GM23248 (cell line): ENCODE results near the gene SLC35D3. TPM values are rescaled to one million over a fixed set of nuclear protein-coding genes. Genes with fewer than 3 reads are reported as not detected.

ENCODE experiments used
- DNase-seq: peaks from one replicate; pipeline ENCODE4 v3.0.0-alpha.2; 2015
- H2AFZ ChIP-seq: fragments of 200-600 bp; sonication (generic); 2 replicates; pipeline ENCODE4 v1.6.1; 2016; ENCODE audit warnings: antibody characterized with exemption
- H3F3A ChIP-seq: fragments of 200-600 bp; sonication (generic); 2 replicates; pipeline ENCODE4 v1.6.1; 2016; ENCODE audit warnings: mild to moderate bottlenecking, antibody characterized with exemption, mixed run types; ENCODE audit not compliant: insufficient read depth
- H3K27ac ChIP-seq: fragments of 200-600 bp; sonication (generic); 2 replicates; pipeline ENCODE4 v1.5.1; 2016; ENCODE audit warnings: mild to moderate bottlenecking
- H3K27me3 ChIP-seq: fragments of 200-600 bp; sonication (generic); replicated peaks from 2 replicates; pipeline ENCODE4 v1.6.1; 2016; ENCODE audit warnings: mild to moderate bottlenecking; ENCODE audit not compliant: insufficient read depth
- H3K36me3 ChIP-seq: fragments of 200-600 bp; sonication (generic); 2 replicates; pipeline ENCODE4 v1.6.1; 2016; ENCODE audit warnings: low read depth, mild to moderate bottlenecking
- H3K4me1 ChIP-seq: fragments of 200-600 bp; sonication (generic); 2 replicates; pipeline ENCODE4 v1.6.1; 2016; ENCODE audit warnings: mild to moderate bottlenecking; ENCODE audit not compliant: insufficient read depth
- H3K4me2 ChIP-seq: fragments of 200-600 bp; sonication (generic); one replicate; pipeline ENCODE4 v1.6.1; 2016; ENCODE audit warnings: mild to moderate bottlenecking; ENCODE audit not compliant: unreplicated experiment
- H3K4me3 ChIP-seq: fragments of 200-600 bp; sonication (generic); 2 replicates; pipeline ENCODE4 v1.5.1; 2016; ENCODE audit warnings: mild to moderate bottlenecking
- H3K79me2 ChIP-seq: fragments of 200-600 bp; sonication (generic); 2 replicates; pipeline ENCODE4 v1.6.1; 2016; ENCODE audit warnings: mild to moderate bottlenecking; ENCODE audit not compliant: insufficient read depth
- H3K9ac ChIP-seq: fragments of 200-600 bp; sonication (generic); 2 replicates; pipeline ENCODE4 v1.6.1; 2016; ENCODE audit warnings: mild to moderate bottlenecking
- H3K9me2 ChIP-seq: fragments of 200-600 bp; sonication (generic); 2 replicates; pipeline ENCODE4 v1.6.1; 2016; ENCODE audit warnings: mixed run types, mild to moderate bottlenecking, moderate library complexity; ENCODE audit not compliant: insufficient read depth
- H3K9me3 ChIP-seq: fragments of 200-600 bp; sonication (generic); one replicate; pipeline ENCODE4 v1.6.1; 2017; ENCODE audit warnings: low read depth
- H4K20me1 ChIP-seq: fragments of 200-600 bp; sonication (generic); 2 replicates; pipeline ENCODE4 v1.6.0; 2016; ENCODE audit not compliant: insufficient read depth
- EZH2 ChIP-seq: fragments of 200-600 bp; sonication (generic); IDR thresholded peaks from 2 replicates; pipeline ENCODE4 v1.6.1; 2018; ENCODE audit warnings: antibody characterized with exemption, mild to moderate bottlenecking; ENCODE audit not compliant: insufficient read depth, poor library complexity, severe bottlenecking
- EZH2phosphoT487 ChIP-seq: fragments of 200-600 bp; sonication (generic); IDR thresholded peaks from 2 replicates; pipeline ENCODE4 v1.6.1; 2018; ENCODE audit warnings: antibody characterized with exemption, moderate library complexity, mild to moderate bottlenecking, low read depth; ENCODE audit not compliant: insufficient read depth
- WGBS, 2 experiments: methylation state at CpG; one replicate each; pipeline ENCODE4 v1.1.6; 2015 to 2017; ENCODE audit warnings: low lambda C conversion rate in 2 of 2, low coverage in 1 of 2; ENCODE audit errors: missing lambda C conversion rate in 2 of 2; 5-methylcytosine and 5-hydroxymethylcytosine counted together
- in situ Hi-C: fragments of 300-500 bp; cut with MboI; formaldehyde crosslinking; loops from 2 replicates; pipeline ENCODE4 v1.15.0; 2020
- polyA plus RNA-seq: library from polyadenylated mRNA; unstranded; fragments of >200 nt; fragmentation: Nextera tagmentation; extraction: Ambion mirVana; gene quantifications from 2 replicates; pipeline ENCODE4 v1.2.1, GENCODE V29; 2016
- total RNA-seq: library from RNA; depleted of rRNA; stranded (reverse); fragments of >200 nt; shearing (Covaris generic); gene quantifications from 2 replicates; pipeline ENCODE4 v1.2.3, GENCODE V29; 2014

The SLC35D3 gene
- total and polyA plus RNA-seq, 2 experiments from 2014 or later = not detected

- 48 to 52% methylated on average over 7 of the region's 7 CpGs for WGBS, 2 experiments
- Histone ChIP-seq H3K9me2 (no peaks in the 10 kb centered on the region), H3F3A (no peaks in the 10 kb centered on the region), H3K36me3 (no peaks in the 10 kb centered on the region), H2AFZ (no peak overlapping the region), H3K9me3 (no peaks in the 10 kb centered on the region), H3K4me1 (no peaks in the 10 kb centered on the region), H3K27me3 (no peaks in the 10 kb centered on the region), H3K27ac (no peak overlapping the region), H4K20me1 (no peaks in the 10 kb centered on the region), H3K4me3 (no peak overlapping the region), H3K79me2 (no peaks in the 10 kb centered on the region), H3K9ac (no peak overlapping the region), H3K4me2 (no peak overlapping the region)
- in situ Hi-C loops = no loop called here
- DNase-seq = no peak
- TF ChIP-seq EZH2 (no peak), EZH2phosphoT487 (no peak)
Measured at GRCh38 chr6:136952714-136953260, 30.7 kb downstream of the SLC35D3 start.

GRCh38 chr6:136955123-136955522 lies 33.0 kb downstream of the SLC35D3 start:
- no peaks in the 10 kb centered on the region for H3K9me3 ChIP-seq
- no peak for DNase-seq
- H3F3A ChIP-seq = no peaks in the 10 kb centered on the region
- H3K27me3 ChIP-seq = no peaks in the 10 kb centered on the region
- no peak overlapping the region for H3K4me3 ChIP-seq
- no peaks in the 10 kb centered on the region for H3K9me2 ChIP-seq
- H3K27ac ChIP-seq = no peak overlapping the region
- no peaks in the 10 kb centered on the region for H3K4me1 ChIP-seq
- no peak overlapping the region for H3K9ac ChIP-seq
- TF ChIP-seq EZH2phosphoT487 = no peak
- no peak for TF ChIP-seq EZH2
- 54 to 70% methylated on average over 3 of the region's 3 CpGs for WGBS, 2 experiments
- H3K79me2 ChIP-seq = no peaks in the 10 kb centered on the region
- H2AFZ ChIP-seq = no peak overlapping the region
- no peaks in the 10 kb centered on the region for H4K20me1 ChIP-seq
- H3K4me2 ChIP-seq = no peak overlapping the region
- H3K36me3 ChIP-seq = no peaks in the 10 kb centered on the region
- in situ Hi-C loops = no loop called here

GRCh38 chr6:136956590-136957544 lies 34.8 kb downstream of the SLC35D3 start:
- H3K4me3 ChIP-seq = no peak overlapping the region
- no peak overlapping the region for H2AFZ ChIP-seq
- H3K79me2 ChIP-seq = no peaks in the 10 kb centered on the region
- in situ Hi-C loops = no loop called here
- no peaks in the 10 kb centered on the region for H3K4me1 ChIP-seq
- H3K9me3 ChIP-seq = no peaks in the 10 kb centered on the region
- no peak overlapping the region for H3K4me2 ChIP-seq
- no peaks in the 10 kb centered on the region for H3F3A ChIP-seq
- no peaks in the 10 kb centered on the region; the same call in 1 of the 2 replicates for H3K27me3 ChIP-seq
- H3K36me3 ChIP-seq = no peaks in the 10 kb centered on the region
- no peak overlapping the region for H3K27ac ChIP-seq
- H4K20me1 ChIP-seq = no peaks in the 10 kb centered on the region
- H3K9ac ChIP-seq = no peak overlapping the region
- H3K9me2 ChIP-seq = no peaks in the 10 kb centered on the region
- no peak for DNase-seq
- WGBS, 2 experiments = 64 to 67% methylated on average over 14 of the region's 14 CpGs
- TF ChIP-seq EZH2phosphoT487 = no peak
- TF ChIP-seq EZH2 = no peak

- 80 to 83% methylated on average over 5 of the region's 5 CpGs for WGBS, 2 experiments
- in situ Hi-C loops = no loop called here
- no peaks in the 10 kb centered on the region for H3F3A ChIP-seq
Measured at GRCh38 chr6:136958168-136958567, 36.1 kb downstream of the SLC35D3 start.

More at GRCh38 chr6:136958168-136958567, 36.1 kb downstream of the SLC35D3 start:
- Histone ChIP-seq H3K36me3 (no peaks in the 10 kb centered on the region), H4K20me1 (no peaks in the 10 kb centered on the region), H3K27me3 (no peaks in the 10 kb centered on the region; the same call in 1 of the 2 replicates), H3K27ac (no peak overlapping the region), H3K4me3 (no peak overlapping the region), H3K9ac (no peak overlapping the region), H3K9me2 (no peaks in the 10 kb centered on the region), H3K4me2 (no peak overlapping the region), H3K4me1 (no peaks in the 10 kb centered on the region), H2AFZ (no peak overlapping the region), H3K9me3 (no peaks in the 10 kb centered on the region), H3K79me2 (no peaks in the 10 kb centered on the region)
- TF ChIP-seq EZH2 (no peak), EZH2phosphoT487 (no peak)
- no peak for DNase-seq
